HG03342 (cell line): ENCODE measurements around the gene RDH13.
A peak's percentile ranks its signal among the peaks of the same experiment; 100 is the strongest.

Experiments
- ATAC-seq: cut with Tn5 transposase; IDR thresholded peaks from one replicate; pipeline ENCODE4 v1.9.1; 2021; ENCODE audit warnings: mild to moderate bottlenecking, moderate library complexity; ENCODE audit not compliant: unreplicated experiment

Gene RDH13

DNA sequence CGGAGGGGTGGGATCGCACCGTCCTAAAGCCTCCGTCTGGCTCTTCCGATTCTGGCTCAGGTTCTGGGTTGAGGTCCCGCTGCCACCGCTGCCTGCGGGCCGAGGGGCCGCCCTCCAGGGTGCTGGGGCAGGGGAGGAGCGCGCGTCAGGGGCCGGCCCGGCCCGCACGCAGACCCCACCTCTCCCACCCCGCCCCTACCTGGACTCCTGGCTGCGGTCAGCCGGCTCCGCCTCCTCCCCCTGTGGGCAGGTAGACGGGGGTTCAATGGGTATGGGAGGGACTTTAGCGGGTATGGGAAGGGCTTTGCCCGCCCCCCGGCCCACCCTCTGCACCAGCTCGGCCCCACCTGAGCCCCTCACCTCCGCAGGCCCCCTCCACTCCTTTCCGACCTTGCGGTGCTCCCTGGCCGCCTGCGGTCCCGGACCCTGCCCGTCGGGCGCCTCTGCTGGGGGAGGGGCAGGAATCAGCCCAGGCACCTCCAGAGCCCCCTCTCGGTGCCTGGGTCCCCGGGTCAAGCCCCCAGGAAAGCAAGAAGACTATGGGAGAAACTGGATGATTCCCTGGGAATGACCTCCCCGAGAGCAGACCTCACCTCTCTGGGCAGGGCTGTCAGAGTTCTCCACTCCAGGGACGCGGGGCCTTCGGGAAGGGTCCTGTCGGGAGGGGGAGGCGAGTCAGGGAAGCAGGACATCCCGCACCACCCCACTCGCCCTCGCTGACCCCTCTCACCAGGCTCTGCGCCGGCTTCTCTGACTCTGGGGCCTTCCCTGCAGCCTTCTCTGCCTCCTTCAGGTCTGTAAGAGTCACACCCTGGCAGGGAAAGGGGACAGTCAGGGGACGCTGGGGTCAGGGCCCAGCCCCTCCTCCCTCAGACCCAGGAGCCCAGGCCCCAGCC lies 29.7 kb upstream of the RDH13 start:
- no peak for ATAC-seq

DNA sequence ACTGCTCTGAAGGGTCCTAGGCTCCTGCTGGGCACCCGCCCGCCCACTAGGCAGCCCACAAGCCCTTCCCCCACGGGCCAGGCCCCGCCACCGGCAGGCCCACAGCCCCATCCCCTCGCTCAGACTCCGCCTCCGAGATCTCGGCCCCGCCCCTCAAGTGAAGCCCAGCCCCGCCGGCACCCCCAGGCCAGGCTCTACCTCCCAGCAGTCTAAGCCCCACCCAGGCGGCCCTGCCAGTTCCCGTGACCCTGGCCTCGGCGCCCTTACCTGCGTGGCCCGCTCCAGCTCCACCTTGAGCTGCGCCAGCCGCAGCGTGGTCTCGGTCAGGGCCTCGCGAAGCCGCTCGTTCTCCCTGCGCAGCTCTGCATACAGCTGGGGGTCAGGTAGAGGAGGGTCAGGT lies 29.0 kb upstream of the RDH13 start:
- ATAC-seq, result no peak

GRCh38 chr19:55091126-55091910 lies 28.4 kb upstream of the RDH13 start:
- ATAC-seq, result no peak

DNA sequence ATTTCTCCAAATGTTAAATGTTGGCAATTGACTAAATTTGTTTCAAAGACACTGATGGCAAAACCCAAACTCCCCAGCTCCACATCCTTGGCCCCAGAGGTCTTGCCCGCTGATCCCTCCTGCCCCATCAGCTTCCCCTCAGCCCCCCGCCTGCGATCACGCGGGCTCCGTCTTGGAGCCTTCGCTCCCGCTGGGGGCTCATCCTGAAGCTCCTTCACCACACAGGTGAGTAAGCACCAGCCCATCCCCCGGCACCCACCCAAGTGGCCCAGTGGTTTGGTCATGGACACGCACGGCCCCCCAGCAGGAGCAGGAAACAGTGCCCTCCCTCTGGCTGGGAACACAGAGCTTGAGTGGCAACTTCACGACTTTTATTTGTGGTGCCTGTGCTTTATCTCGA lies 27.6 kb upstream of the RDH13 start:
- ATAC-seq, result no peak

- ATAC-seq, result no peak
These were observed 26.5 kb upstream of the RDH13 start for GRCh38 chr19:55089342-55089944.

DNA sequence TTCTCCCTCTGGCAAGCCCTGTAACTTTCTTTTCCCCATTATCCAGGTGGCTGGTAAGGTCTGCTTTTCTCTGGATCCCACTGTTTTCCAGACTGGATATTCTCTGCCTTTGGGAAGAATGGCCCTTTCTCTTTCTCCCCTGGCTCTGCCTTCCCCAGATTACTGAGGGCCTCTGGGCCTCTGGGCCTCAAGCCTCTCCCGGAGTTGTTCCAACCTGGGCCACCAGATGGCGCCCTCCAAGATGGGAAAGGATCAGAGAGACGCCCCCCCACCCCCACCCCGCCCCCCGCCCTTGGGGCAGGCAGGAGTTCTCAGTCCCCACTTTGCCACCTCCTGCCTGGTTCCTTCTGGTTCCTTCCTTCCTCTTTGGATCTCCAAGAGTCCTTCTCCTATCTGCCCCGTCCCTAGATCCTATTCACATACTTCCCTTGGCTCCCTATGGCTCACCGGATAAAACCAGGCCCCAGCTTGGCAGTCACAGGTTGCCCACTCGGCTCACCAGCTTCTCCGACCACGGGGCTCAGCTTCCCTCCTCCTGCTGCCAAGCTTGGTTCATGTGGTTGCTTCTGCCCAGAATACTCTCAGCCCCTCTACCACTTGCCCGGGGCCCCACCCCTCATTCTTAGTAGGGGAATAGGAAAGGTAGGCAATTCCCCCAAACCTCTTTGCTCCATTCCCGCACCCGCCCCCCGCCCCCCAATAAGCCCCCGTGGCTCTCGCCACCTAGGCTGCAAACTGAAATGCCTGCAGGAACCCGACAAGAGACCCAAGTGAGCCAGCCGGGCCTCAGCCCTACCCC lies 25.8 kb upstream of the RDH13 start:
- no peak for ATAC-seq

DNA sequence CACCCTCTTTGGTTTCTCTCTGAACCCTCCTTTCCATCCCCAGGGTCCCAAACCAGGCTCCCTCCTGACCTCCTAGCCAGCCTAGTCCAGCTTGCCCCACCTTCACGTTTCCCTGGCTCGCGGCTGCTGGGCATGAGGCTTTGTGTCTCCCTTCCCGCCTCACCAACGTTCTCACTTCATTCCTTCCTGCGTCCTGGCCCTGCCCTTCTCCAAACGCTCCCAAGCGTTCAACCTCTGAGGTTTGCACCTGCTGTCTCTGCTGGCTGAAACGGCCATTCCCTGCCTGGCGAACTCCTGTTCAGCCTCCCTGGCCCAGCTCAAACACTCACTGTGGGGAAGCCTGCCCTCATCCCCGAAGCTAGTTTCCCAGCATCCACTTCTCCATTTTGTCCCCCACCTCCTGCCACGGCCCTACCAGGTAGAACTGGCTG lies 25.1 kb upstream of the RDH13 start:
- no peak for ATAC-seq

DNA sequence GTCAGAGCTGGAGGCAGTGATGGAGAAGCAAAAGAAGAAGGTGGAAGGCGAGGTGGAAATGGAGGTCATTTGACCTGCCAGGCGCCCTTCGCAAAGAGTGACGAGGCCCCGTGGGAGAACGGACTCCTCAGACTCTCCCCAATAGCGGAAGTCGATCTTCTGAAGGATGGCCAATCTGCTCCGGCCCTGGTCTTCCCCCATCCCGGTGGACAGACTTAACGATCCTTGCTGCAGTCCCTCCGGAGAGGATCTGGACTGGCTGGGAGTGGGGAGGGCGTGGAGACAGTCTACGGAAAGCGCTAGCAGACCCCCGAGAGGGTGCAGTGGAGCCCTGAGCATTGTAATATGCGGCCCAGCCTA lies 24.6 kb upstream of the RDH13 start:
- no peak for ATAC-seq

- ATAC-seq, result no peak
These were observed 24.0 kb upstream of the RDH13 start for GRCh38 chr19:55086730-55087541.

DNA sequence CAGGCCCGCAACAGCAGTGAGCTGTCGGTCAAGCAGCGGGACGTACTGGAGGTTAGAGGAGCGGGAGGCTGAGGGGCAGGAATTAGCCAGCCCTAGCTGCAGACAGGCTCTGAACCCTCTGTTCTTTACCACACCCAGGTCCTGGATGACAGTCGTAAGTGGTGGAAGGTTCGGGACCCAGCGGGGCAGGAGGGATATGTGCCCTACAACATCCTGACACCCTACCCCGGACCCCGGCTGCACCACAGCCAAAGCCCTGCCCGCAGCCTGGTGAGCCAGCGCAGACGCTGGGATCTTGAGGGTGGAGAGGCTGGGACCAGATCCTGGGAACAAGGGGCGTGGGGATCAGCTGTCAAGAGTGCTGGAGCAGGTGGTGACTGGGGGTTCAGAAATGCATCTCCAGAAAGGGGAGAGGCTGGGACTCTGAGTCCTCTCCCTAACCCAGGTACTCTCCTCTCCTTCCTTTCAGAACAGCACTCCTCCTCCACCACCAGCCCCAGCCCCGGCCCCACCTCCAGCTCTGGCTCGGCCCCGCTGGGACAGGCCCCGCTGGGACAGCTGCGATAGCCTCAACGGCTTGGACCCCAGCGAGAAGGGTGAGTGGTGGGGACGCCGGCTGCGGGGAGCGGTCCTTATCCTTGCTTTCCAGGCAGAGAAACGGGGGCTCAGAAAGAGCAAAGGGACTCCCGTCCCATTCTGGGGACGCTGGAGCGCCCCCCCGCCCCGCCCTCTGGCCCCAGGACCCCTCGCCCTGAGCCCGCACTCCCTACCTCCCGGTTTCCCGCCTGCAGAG lies 23.2 kb upstream of the RDH13 start:
- no peak for ATAC-seq

GRCh38 chr19:55084416-55084815 lies 21.5 kb upstream of the RDH13 start:
- ATAC-seq, result no peak

- ATAC-seq, result no peak
These were observed 20.3 kb upstream of the RDH13 start for GRCh38 chr19:55083004-55083850.

DNA sequence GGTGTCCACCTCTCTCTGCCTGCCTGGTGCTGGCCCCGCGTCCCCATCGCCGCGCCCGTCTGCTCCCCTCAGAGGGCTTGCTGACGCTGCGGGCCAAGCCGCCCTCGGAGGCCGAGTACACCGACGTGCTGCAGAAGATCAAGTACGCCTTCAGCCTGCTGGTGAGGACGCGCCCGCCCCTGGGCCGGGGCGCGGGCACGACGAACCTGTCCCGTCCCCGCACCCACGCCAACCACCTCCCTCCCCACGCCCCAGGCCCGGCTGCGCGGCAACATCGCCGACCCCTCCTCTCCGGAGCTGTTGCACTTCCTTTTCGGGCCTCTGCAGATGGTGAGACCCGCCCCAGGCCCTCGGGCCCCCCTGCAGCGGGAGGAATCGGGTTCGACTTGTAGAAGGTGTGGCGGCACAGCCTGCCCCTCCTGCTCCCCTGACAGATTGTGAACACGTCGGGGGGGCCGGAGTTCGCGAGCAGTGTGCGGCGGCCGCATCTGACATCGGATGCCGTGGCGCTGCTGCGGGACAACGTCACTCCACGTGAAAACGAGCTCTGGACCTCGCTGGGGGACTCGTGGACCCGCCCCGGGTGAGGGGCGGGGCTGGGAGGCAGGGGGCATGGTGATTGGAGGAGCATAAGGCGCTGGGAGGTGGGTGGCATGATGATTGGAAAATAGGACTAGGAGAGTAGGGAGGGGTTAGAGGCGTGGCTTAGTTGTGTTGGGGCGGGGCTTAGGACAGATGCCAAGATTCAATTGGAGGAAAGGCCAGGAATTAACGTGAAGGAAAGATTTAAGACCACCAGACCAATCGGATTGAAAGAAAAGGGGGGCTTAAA lies 19.3 kb upstream of the RDH13 start:
- ATAC-seq, result no peak

- no peak for ATAC-seq
These were observed 18.7 kb upstream of the RDH13 start for GRCh38 chr19:55081770-55082019.

- ATAC-seq, result peak; percentile 65
These were observed 18.2 kb upstream of the RDH13 start for GRCh38 chr19:55080968-55081769.

GRCh38 chr19:55080121-55080967 lies 17.4 kb upstream of the RDH13 start:
- ATAC-seq, result no peak
